Muscle layer of duodenum (tissue), 2 donors: ENCODE measurements around the gene ANKRD44.

Experiments used
- H3K27ac ChIP-seq: one replicate; pipeline ENCODE4 v1.7.0; 2013; ENCODE audit warnings: mild to moderate bottlenecking, low read length
- H3K27me3 ChIP-seq: one replicate; pipeline ENCODE4 v1.7.0; 2013; ENCODE audit warnings: low read depth, mild to moderate bottlenecking, control low read depth, low read length
- H3K36me3 ChIP-seq, 2 donors: one replicate each; pipeline ENCODE4 v1.7.0; 2013; ENCODE audit warnings: low read length in 2 of 2, control low read depth in 1 of 2, mild to moderate bottlenecking in 1 of 2; ENCODE audit not compliant: insufficient read depth in 2 of 2, control insufficient read depth in 1 of 2
- H3K4me1 ChIP-seq, 2 donors: one replicate each; pipeline ENCODE4 v1.7.0; 2013; ENCODE audit warnings: low read length in 2 of 2, mild to moderate bottlenecking in 2 of 2, control low read depth in 1 of 2, moderate library complexity in 1 of 2; ENCODE audit not compliant: insufficient read depth in 2 of 2, control insufficient read depth in 1 of 2
- H3K4me3 ChIP-seq, 2 donors: one replicate each; pipeline ENCODE4 v1.7.0; 2013; ENCODE audit warnings: low read length in 2 of 2, low read depth in 1 of 2, mild to moderate bottlenecking in 1 of 2
- H3K9me3 ChIP-seq, 2 donors: one replicate each; pipeline ENCODE4 v1.7.0; 2013; ENCODE audit warnings: low read length in 2 of 2, control low read depth in 1 of 2, mild to moderate bottlenecking in 1 of 2; ENCODE audit not compliant: control insufficient read depth in 1 of 2
- donor health status: healthy.

Gene ANKRD44

GRCh38 chr2:197148401-197148800 lies 162.2 kb downstream of the ANKRD44 start:
- H3K9me3 ChIP-seq = no peaks in the 10 kb centered on the region
- no peak overlapping the region for H3K27ac ChIP-seq
- H3K27me3 ChIP-seq = no peaks in the 10 kb centered on the region
- no peaks in the 10 kb centered on the region for H3K36me3 ChIP-seq
- peaks cover 0 to 6% of the 10 kb centered on the region in 2 donors for H3K4me1 ChIP-seq
- no peak overlapping the region for H3K4me3 ChIP-seq

- Histone ChIP-seq H3K9me3 (no peaks in the 10 kb centered on the region), H3K27ac (no peak overlapping the region), H3K4me1 (peaks cover 0 to 2% of the 10 kb centered on the region in 2 donors)
Measured at GRCh38 chr2:197147942-197148341, 162.6 kb downstream of the ANKRD44 start.

GRCh38 chr2:197146995-197147394 lies 163.6 kb downstream of the ANKRD44 start:
- Histone ChIP-seq H3K4me3 (no peak overlapping the region), H3K27me3 (no peaks in the 10 kb centered on the region), H3K27ac (no peak overlapping the region), H3K4me1 (no peaks in the 10 kb centered on the region), H3K36me3 (no peaks in the 10 kb centered on the region), H3K9me3 (no peaks in the 10 kb centered on the region)

More at GRCh38 chr2:197147942-197148341, 162.6 kb downstream of the ANKRD44 start:
- no peaks in the 10 kb centered on the region for H3K27me3 ChIP-seq
- no peaks in the 10 kb centered on the region for H3K36me3 ChIP-seq
- H3K4me3 ChIP-seq = no peak overlapping the region

DNA sequence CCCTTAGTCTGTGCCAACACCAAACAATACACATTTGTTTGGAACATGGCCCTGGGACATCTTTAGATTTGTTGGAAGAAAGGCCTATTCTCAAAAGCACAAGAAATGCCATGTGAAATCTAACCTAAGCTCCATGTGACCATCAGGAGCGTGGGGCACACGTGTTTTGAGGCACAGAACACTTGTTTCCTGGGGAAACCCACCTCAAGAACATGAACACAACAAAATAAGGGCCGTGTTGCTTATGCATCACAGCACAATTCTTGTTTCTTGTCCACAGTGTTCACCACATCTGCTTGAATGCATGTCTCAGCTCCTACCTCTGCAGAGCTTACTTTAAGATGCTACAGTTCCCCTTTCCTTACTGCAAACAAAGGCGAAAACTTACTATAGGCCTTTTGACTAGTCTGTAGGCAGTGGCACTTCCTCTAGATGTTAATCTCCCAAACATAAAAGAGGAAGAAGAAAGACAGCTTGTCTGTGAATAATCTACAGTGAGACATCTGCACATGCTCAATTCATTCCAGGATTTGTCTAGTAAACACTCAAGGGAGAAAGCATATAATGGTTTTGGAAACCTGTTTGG lies 165.0 kb downstream of the ANKRD44 start:
- H3K27me3 ChIP-seq = no peaks in the 10 kb centered on the region
- no peaks in the 10 kb centered on the region for H3K4me1 ChIP-seq
- no peak overlapping the region for H3K4me3 ChIP-seq
- H3K36me3 ChIP-seq = no peaks in the 10 kb centered on the region
- no peaks in the 10 kb centered on the region for H3K9me3 ChIP-seq
- no peak overlapping the region for H3K27ac ChIP-seq

- Histone ChIP-seq H3K4me3 (no peak overlapping the region), H3K9me3 (no peaks in the 10 kb centered on the region), H3K27ac (no peak overlapping the region), H3K4me1 (no peaks in the 10 kb centered on the region), H3K27me3 (no peaks in the 10 kb centered on the region), H3K36me3 (no peaks in the 10 kb centered on the region)
Measured at GRCh38 chr2:197144183-197144582, 166.4 kb downstream of the ANKRD44 start.

GRCh38 chr2:197141702-197142473 lies 168.7 kb downstream of the ANKRD44 start:
- Histone ChIP-seq H3K27me3 (no peaks in the 10 kb centered on the region), H3K27ac (no peak overlapping the region), H3K4me3 (no peak overlapping the region), H3K9me3 (no peaks in the 10 kb centered on the region), H3K36me3 (no peaks in the 10 kb centered on the region), H3K4me1 (no peaks in the 10 kb centered on the region)

- Histone ChIP-seq H3K27me3 (no peaks in the 10 kb centered on the region), H3K36me3 (no peaks in the 10 kb centered on the region), H3K4me3 (no peak overlapping the region), H3K27ac (no peak overlapping the region), H3K4me1 (no peaks in the 10 kb centered on the region), H3K9me3 (no peaks in the 10 kb centered on the region)
Measured at GRCh38 chr2:197140045-197140444, 170.5 kb downstream of the ANKRD44 start.

DNA sequence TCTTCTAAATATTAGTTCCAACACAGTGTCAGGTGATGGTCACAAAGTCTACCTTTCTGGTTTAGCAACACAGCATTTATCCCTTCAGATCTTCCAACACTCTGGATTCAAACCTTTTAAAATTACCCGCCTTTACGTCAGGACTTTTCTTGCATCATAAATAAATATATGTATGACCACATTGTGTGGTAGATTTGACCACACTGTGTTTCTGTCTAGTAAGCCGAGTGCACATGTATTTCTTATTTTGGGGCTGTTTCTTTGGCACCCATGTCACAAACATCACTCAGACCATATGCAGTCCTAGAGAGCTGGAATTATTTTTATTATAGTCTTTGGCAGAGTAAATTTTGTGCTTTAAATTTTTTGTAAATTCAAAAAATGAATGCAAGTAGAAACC lies 172.1 kb downstream of the ANKRD44 start:
- Histone ChIP-seq H3K36me3 (no peaks in the 10 kb centered on the region), H3K9me3 (no peaks in the 10 kb centered on the region), H3K4me3 (no peak overlapping the region), H3K27me3 (no peaks in the 10 kb centered on the region), H3K27ac (no peak overlapping the region), H3K4me1 (no peaks in the 10 kb centered on the region)

- no peaks in the 10 kb centered on the region for H3K4me1 ChIP-seq
- H3K36me3 ChIP-seq = no peaks in the 10 kb centered on the region
- no peaks in the 10 kb centered on the region for H3K27me3 ChIP-seq
- H3K4me3 ChIP-seq = no peak overlapping the region
- H3K27ac ChIP-seq = no peak overlapping the region
- no peaks in the 10 kb centered on the region for H3K9me3 ChIP-seq
Measured at GRCh38 chr2:197137826-197138477, 172.6 kb downstream of the ANKRD44 start.

DNA sequence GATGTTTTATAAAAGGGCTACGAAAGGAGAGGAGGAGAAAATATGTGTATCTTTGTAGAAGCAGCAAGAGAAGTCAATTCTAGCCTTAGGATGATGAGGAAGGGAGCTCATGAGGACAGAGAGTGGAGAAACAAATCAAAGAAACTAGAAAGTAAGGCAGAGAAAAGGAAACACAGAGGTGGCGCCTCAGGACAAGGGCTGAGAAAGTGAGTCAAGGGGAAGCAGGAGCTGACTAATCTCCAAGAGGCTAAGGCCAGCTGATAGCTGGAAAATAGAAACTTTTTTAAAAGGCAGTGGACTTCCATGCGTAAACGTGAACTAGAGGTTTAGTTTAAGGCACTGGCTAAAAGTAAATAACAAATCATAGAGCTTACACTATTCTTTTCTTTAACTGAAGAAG lies 173.3 kb downstream of the ANKRD44 start:
- no peaks in the 10 kb centered on the region for H3K27me3 ChIP-seq
- H3K4me3 ChIP-seq = no peak overlapping the region
- no peaks in the 10 kb centered on the region for H3K36me3 ChIP-seq
- H3K4me1 ChIP-seq = no peaks in the 10 kb centered on the region
- H3K9me3 ChIP-seq = no peaks in the 10 kb centered on the region
- no peak overlapping the region for H3K27ac ChIP-seq

DNA sequence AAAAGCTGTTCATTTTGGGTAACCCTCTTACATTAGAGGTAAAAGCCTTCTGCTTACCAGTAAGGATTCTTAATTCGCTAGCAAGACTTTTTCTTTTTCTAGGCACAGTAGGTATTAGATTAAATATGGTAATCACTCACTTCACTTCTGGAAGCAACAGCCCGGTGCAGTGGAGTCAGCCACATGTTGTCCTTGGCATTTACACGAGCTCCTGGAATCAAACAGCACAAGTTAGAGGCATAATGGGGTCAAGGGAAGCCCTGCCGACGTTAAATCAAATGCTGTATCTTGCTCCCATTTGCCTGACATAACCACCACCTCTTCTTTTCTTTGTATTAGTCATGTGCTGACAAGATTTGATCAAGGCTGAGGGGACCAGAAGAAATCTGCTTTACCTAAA lies 174.1 kb downstream of the ANKRD44 start:
- H3K4me3 ChIP-seq = no peak overlapping the region
- no peaks in the 10 kb centered on the region for H3K9me3 ChIP-seq
- H3K27ac ChIP-seq = no peak overlapping the region
- no peaks in the 10 kb centered on the region for H3K4me1 ChIP-seq
- H3K36me3 ChIP-seq = no peaks in the 10 kb centered on the region
- no peaks in the 10 kb centered on the region for H3K27me3 ChIP-seq
